AG04450 (cell line): ENCODE data around the gene SCN1A. TPM values are rescaled to one million over a fixed set of nuclear protein-coding genes. Genes with fewer than 3 reads are reported as not detected.

Experiments used
- CTCF ChIA-PET: fragments of 300-600, 350-600 bp; formaldehyde crosslinking; extraction: SDS; loops from one replicate; lab custom pipeline; 2022; ENCODE audit warnings: antibody characterized with exemption, inconsistent platforms; lab: Charles Lee
- POLR2A ChIA-PET: fragments of 350-600 bp; formaldehyde crosslinking; extraction: SDS; loops from one replicate; lab custom pipeline; 2021; ENCODE audit warnings: antibody characterized with exemption, inconsistent platforms; lab: Yijun Ruan, JAX
- DNase-seq: peaks from one replicate; pipeline ENCODE4 v3.0.0-alpha.2; 2011; ENCODE audit warnings: low read depth, low spot score
- H3K27ac ChIP-seq: one replicate; pipeline ENCODE4 v1.5.1; 2012; ENCODE audit warnings: low read depth, low read length, control low read depth
- H3K27me3 ChIP-seq: one replicate; pipeline ENCODE4 v1.6.0; 2012; ENCODE audit warnings: low read length; ENCODE audit not compliant: control insufficient read depth, insufficient read depth
- H3K4me3 ChIP-seq: 2 replicates; pipeline ENCODE4 v1.5.1; 2011; ENCODE audit warnings: mild to moderate bottlenecking, low read depth, low read length, control low read depth
- H3K9me3 ChIP-seq: 2 replicates; pipeline ENCODE4 v1.5.1; 2012; ENCODE audit warnings: low read length; ENCODE audit not compliant: control insufficient read depth, insufficient read depth
- polyA plus RNA-seq: library from polyadenylated mRNA; depleted of rRNA; stranded (reverse); fragments of >200 nt; gene quantifications from 2 replicates; pipeline ENCODE4 v1.2.3, GENCODE V29; 2011
- TF ChIP-seq, protein P1 (sequence below): IDR thresholded peaks from 2 replicates; pipeline ENCODE4 v1.5.1; 2011; ENCODE audit warnings: low read depth, low read length, control low read depth, inconsistent platforms

SCN1A gene
- polyA plus RNA-seq, 1 experiment = not detected

DNA sequence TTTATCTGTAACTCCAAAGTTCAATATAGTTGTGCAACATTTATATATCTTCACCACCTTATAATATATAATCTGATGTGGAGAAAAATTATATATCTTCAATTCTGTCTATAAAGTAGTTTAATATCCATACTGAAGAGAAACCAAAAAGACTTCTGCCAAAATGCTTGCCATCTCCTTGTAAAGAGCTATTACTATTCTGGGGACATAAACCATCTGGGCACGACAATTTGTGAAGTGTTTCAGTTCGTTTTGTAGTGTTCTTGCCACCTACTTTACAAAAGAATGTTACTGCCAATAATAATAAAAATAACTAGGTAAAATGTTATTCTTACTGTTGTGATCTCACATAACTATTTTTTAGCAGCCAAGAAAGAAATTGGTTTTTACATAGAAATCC lies 45.1 kb downstream of the SCN1A start:
- ChIA-PET CTCF (no interaction called here), POLR2A (no interaction called here)
- Histone ChIP-seq H3K27ac (no peak overlapping the region), H3K9me3 (no peaks in the 10 kb centered on the region), H3K27me3 (no peaks in the 10 kb centered on the region), H3K4me3 (no peak overlapping the region)
- no peak for DNase-seq
- TF ChIP-seq, protein P1, sequence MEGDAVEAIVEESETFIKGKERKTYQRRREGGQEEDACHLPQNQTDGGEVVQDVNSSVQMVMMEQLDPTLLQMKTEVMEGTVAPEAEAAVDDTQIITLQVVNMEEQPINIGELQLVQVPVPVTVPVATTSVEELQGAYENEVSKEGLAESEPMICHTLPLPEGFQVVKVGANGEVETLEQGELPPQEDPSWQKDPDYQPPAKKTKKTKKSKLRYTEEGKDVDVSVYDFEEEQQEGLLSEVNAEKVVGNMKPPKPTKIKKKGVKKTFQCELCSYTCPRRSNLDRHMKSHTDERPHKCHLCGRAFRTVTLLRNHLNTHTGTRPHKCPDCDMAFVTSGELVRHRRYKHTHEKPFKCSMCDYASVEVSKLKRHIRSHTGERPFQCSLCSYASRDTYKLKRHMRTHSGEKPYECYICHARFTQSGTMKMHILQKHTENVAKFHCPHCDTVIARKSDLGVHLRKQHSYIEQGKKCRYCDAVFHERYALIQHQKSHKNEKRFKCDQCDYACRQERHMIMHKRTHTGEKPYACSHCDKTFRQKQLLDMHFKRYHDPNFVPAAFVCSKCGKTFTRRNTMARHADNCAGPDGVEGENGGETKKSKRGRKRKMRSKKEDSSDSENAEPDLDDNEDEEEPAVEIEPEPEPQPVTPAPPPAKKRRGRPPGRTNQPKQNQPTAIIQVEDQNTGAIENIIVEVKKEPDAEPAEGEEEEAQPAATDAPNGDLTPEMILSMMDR = no peak

DNA sequence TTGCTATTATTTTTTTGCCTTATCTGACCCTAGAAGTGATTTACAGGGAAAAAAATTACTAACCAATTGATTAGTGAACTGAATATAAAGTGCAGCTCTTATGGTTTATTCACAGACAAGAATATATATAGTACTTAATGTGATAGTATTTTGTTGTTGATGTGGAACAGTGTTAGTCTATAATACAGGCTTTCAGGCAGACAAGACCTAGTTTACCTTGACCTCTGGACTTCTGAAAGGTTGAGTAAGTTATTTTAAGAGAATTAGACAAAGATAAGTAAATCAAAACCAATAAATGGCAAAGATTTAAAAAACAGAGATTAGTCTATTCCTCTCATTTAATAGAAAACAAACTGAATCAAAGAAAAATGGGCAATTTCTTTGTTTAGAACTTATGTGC lies 46.0 kb downstream of the SCN1A start:
- Histone ChIP-seq H3K9me3 (no peaks in the 10 kb centered on the region), H3K27ac (no peak overlapping the region), H3K4me3 (no peak overlapping the region), H3K27me3 (no peaks in the 10 kb centered on the region)
- TF ChIP-seq, protein P1 = no peak
- ChIA-PET CTCF (interaction anchor here (1.3 to 1.4 kb wide), 2 partner anchors 9 to 24 kb away, joined by 6 to 11 read pairs; no protein-coding TSS in a partner anchor), POLR2A (no interaction called here)
- DNase-seq = no peak

DNA sequence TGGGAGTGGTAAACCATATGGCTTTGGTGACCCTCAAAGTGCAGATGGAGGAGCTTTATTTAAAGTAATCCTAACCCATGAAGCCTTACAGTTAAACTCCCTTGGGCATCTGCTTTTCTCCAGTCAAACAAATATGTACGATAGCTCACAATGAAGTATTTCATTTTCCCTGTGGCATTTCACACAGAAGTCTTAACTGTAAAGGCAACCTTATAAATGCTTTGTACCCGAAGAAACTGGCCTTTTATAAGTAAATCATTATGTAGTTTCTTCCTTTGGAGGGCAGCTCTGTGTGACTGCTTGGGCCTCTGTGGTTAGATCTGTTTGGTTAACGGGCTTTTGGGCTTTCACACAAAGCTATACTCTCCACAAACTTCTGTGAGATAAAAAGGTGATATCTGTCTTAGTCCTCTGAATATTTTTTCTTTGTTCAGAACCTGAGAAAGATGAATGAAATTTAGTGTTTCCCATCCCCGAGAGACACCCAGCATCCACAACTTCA lies 46.6 kb downstream of the SCN1A start:
- DNase-seq = no peak
- Histone ChIP-seq H3K27ac (no peak overlapping the region), H3K27me3 (no peaks in the 10 kb centered on the region), H3K4me3 (no peak overlapping the region), H3K9me3 (no peaks in the 10 kb centered on the region)
- TF ChIP-seq, protein P1 = no peak
- CTCF ChIA-PET = interaction anchor here (1.0 to 1.4 kb wide), 4 partner anchors 9 to 47 kb away, joined by 4 to 11 read pairs (median 6); partner anchors contain the start of gene SCN1A
- POLR2A ChIA-PET = interaction anchor here (1.1 kb wide), 1 partner anchor 9 kb away, joined by 3 read pairs; no protein-coding TSS in a partner anchor

DNA sequence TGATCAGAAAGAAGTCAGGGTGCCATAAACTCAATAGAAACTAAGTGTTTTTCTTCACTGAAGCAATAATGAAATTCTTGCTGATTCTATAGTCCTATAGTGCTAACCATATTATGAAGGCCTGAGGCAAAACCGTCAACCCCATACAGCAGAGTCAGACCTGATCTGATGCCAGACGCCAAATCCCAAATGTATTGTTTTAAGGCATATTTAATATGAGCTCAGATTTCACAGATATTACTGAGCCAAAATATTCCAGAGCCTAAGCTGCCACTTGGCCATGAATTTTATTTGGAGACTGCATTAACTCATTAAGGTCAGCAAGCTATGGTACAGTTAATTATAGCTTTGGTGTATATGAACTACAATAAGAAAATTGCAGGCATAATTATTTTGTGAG lies 53.4 kb downstream of the SCN1A start:
- DNase-seq = no peak
- ChIA-PET POLR2A (no interaction called here), CTCF (interaction anchor here (2.2 kb wide), 2 partner anchors 17 to 54 kb away, joined by 13 read pairs; partner anchors contain the start of gene SCN1A)
- no peak overlapping the region for H3K27ac ChIP-seq
- no peaks in the 10 kb centered on the region for H3K9me3 ChIP-seq
- TF ChIP-seq, protein P1 = no peak
- no peaks in the 10 kb centered on the region for H3K27me3 ChIP-seq
- H3K4me3 ChIP-seq = no peak overlapping the region

DNA sequence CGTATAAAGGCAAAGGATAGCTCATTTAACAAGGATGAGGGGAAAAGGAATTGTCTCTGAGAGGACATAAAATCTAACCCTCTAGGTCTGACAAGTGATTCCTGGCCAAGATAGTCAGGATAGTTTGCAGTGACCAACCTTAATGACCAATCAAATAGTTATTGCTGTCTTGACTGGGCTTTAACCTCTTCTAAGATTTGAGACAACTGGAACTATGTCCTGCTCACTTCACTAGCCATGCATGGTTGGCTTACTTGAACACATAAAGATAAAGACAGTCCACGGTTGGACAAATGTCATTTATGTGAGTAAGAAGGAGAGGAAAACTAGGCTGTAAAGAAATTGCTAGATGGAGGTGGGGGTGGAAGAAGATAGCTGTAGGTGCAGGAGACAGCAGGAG lies 53.8 kb downstream of the SCN1A start:
- Histone ChIP-seq H3K4me3 (no peak overlapping the region), H3K9me3 (no peaks in the 10 kb centered on the region), H3K27me3 (no peaks in the 10 kb centered on the region), H3K27ac (no peak overlapping the region)
- TF ChIP-seq, protein P1 = no peak
- ChIA-PET POLR2A (no interaction called here), CTCF (interaction anchor here (1.2 to 2.2 kb wide), 3 partner anchors 10 to 54 kb away, joined by 3 to 13 read pairs (median 13); partner anchors contain the start of gene SCN1A)
- no peak for DNase-seq
